Cerebellar cortex (tissue), 1 donor: ENCODE measurements around the gene POP7.

Source experiments
- DNase-seq: peaks from one replicate; pipeline ENCODE4 v3.0.0-alpha.2; 2015; ENCODE audit warnings: low spot score

POP7 gene

DNA sequence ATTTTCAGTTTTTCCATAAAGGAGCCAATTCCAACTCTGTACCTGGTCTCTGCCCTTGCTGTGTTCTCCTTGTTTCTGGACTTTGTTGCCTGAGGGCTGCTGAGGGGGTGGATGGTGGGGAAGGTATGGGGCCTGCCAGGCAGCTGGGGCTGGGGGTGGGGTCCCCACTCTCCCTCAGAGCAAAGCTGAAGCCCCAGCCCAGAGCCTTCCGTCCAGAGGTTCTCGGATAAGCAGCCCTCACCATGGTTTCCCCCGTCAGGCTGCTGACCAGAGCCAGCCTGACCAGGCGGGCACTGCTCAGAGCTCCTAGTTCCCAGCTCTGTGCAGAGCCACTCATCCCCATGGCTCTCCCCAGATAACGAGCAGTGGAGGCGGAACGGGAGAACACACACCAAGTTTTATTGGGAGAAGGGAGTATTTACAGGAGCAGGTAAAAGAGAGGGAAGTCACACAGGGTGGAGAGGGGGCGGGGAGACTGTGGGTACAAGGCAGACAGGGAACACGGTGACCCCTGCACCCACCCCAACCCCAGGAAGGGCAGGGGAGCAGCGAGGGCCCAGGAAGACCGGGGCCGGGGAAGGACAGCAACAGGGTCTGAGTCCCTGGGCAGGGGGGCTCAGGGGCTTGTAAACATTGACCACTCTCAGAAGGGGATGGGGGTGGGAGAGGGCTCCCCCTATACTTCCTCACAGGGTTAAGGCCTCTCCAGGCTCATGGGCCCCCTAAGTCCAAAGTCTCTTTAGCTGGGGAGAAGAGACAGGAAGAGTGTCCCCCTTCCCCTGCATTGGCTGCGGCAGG, 26.6 kb upstream of the POP7 start:
- no peak for DNase-seq

DNA sequence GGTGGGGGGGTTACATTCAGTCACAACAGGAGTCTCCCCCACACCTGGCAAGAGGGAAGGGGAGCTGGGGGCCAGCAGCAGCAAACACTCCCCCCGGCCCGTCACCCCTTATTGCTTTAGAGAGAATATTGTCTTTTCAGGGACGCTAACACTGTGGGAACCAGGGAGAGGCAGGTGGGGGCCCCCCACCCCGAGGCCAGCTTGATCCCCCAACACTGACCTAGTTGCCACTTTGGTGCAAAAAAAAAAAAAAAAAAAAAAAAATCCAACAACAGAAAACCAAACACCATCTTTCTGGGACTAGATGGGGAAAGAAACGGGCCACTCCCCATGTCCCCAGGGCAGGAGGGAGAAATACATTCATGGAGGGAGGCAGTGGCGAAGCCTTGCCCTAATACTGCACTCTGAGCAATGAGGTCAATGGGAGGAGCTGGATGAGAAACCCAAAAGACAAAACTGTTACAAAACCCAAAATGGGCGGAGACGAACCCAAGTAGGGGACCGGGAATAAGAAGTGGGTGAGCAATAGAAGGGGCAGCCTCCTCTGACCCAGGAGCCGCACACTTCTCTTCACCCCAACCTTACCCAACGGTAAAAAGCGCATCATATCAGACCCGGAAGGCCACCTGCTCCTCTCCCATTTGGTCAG, 25.9 kb upstream of the POP7 start:
- peak; percentile 52 for DNase-seq

DNA sequence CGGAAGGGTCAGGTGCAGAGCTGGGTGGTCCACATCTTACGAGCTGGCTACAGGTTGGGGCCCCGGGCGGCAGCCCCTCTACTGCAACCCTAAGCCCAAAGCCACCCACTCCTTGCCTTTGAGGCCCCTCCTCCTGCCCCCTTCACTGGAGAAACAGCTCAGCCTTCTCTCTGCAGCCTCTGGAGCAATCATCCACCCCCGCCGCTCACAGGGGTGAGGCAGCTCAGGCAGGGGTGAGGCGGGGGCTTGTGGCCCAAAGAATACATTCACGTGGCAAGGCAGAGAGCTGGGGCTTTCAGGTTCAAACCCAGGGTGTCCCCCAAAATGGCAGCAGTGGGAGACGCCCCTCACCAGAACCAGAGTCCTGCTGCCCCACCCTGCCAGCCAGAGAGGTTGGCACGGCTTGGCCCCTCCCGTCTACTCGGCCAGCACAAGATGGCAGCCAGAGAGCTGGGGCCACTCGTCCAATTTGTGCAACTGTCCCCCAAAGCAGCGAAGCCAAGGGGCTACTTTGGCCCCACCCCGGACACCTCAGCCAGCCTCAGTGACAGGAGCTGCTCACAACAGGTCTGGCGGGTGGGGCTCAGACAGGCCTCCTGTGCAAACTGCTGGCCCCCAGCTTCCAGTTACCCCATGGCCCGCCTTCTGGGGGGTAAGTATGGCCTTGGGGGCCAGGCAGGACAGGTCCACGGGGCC, 25.2 kb upstream of the POP7 start:
- DNase-seq: no peak

DNA sequence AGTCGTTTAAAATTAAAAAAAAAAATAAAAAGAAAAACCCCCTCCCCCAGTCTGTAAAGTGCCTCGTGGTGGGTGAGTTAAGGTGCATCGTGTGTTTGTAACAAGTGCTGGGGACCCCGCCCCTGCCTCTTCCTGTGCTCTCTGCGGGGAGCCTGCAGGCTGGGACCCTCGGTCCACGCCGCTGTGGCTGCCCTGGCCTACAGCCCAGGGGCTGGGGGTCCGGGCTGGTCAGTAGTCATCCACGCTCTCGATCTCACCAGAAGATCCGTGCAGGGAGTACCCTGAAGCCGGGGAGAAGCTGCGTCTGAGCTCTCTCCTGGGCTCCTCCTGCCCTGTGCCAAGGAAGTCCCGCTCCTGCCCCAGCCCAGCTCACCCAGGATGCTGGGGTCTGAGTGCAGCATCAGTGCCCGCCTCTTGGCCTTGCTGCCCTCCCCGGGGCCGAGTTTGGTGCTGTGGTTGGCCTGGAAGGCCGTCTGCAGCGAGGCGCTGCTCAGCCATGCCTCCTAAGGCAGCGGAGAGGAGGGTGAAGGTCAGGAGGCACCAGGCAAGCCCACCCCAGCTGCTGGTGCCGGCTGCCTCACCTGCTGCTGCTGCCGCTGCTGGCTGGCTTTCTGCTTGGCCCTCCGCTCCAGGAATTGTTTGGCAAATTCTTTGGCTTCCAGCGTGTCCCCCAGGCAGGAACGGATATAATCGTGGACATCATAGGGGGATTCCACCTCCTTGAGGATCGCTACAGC, 24.3 kb upstream of the POP7 start:
- no peak for DNase-seq

DNA sequence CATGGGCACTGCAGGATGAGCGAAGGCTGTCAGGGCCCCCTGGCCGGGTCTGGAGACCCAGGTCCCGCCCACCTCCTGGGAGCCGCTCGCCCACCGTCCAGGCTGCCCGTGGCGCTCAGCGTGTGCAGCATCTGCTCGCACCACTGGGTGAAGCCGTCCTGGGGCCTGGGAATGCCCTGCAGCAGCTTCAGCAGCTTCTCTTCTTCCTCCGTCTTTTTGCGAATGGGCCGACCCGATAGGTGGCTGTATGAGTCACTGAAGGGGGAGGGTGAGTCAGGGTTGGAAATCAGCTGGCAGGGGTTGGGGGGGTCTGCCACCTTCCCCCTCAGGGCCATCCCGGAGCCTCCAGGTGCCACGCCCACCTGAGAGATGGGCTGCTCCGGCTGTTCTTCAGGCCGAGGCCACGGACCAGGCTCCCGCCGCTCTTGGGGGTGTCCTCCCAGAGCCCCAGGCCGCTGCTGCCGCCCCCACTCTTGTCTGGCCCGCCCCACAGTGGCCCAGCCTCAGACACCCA, 23.6 kb upstream of the POP7 start:
- DNase-seq: no peak

DNA sequence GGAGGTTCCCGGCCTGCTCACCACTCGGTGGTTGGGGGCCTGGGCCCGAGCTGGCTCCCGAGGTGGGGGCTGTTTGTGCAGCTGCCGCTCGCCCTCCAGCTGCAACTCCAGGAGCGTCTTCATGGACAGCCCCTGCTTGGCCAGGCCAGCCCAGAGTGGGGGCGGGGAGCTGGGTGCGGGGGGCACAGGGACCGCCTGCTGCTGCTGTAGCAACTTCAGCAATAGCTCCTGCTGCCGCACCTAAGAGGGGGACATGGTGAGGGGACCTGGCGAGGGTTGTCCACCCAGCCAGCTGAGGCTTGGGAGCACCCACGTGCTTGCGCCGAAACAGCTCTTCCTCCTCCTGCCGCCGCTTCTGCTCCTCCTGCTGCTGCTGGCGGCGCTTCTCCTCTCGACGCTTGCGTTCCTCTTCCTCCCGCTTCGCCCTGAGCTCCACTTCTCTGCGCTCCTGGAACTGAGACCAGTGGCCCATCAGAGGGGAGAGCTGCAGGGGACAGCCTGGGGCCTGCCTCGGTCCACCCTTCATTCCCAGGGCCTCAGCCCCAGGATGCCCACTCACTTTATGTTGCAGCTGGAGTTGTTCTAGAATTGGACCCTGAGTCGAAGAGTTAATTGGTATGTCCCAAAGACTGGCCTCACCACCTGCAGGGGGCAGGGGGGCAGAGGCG, 22.8 kb upstream of the POP7 start:
- DNase-seq: no peak

DNA sequence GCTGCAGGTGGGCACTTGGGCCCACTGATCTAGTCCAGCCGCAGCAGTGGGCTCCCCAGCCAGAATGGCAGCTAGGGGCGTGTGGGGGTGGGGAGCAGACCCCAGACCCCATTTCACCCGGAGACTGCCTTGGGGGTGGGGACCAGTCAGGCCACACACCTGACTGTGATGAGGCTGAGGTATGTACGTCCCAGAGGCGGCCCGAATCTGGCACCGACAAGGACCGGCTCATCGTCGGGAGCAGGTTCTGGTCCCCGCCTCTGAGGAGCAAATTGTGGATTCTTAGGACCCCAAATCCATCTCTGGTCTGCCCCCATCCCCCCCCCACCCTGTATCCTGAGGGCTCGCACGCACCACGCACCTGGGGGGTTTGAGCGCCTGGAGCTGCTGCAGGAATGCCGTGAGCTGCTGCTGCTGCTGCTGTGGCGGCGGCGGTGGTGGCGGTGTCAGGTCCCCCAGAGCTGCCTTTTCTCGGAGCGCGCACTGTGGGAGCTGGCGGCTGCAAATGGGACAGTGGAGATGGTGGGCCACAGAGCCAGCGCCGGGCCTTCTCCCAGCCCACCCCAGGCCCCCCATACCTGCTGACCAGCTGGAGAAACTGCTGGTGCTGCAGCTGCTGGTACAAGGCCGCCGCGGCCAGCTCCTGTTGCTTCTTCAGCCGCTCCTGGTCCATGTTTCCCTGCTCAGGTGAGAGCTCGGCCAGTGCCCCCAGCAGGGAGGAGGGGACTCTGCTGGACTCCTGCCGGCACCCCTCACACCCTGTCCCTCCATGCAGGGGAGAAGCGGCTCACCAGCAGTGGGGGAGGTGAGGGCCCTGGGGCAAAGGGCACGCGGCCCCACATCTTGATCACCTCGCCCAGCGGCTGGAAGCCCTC, 22.0 kb upstream of the POP7 start:
- DNase-seq: no peak

DNA sequence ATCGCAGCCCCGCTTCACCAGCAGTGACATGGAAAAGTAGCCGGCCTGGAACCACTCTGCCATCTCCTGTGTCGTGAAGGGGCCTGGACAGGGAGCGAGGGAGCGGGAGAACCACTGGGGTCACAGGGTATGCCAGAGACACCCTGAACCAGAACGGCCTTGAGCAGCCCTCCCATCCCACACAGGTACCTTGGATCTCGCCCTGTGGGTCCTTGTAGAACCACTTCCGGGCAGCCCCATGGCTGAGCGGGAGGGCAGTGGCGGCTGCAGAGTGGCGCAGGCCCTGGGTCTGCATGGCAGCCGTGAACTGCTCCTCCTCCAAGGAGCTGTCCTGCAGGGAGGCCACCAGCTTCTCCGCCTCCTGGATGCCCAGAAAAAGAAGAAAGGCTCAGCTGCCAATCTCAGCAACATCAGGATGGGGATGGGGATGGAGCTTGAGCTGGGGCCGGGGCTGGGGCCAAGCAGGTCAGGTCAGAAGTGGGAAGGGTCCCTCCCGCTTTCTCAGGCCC, 21.3 kb upstream of the POP7 start:
- DNase-seq: no peak

DNA sequence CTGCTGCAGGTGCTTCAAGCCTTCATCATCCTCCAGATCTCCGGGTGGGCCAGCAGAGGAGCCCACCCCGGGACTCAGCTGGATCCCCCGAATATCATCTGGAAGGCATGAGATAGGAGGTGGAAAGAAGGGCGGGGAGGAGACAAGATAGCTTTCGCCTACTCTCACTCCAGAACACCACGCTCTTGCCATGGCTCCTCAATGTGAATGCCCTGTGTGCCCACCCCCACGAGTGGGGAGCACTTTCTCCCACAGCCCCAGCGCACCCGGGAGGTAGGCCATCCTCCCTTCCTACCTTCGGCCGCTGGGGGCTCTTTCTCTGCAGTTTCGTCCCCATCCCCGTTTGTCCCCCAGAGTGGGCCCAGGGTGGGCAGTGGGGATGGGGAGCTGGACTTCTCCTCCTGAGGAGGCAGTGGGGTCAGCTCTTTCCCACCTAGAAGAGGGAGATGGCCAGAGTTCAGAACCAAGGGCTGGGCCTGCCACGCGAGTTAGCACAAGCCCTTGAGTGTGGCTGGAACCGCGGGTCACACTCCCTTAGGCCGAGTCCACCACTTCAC, 20.8 kb upstream of the POP7 start:
- DNase-seq: no peak

DNA sequence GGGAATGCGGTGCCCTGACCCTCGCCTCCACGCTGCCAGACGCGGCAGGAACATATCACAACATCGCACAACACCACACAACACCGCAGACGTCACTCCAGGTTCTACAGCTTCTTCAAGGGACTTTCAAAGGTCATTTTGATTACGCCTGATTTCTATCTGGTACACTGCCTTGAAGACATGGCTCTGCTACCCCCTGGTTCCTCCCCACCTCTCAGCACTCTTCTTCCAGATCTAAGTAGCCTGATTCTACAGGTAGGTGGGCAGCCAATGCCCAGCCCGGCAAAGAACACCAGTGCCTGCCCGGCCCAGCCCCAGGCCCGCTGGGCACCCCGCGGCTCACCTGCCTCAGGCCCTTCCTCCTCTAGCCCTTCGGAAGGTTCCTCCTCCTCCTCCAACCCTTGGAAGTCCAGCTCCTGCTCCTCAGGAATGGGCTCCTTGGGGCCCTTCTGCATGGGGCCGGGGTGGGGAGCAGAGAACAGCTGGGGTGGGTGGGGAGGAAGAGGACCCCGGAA, 20.2 kb upstream of the POP7 start:
- no peak for DNase-seq

DNA sequence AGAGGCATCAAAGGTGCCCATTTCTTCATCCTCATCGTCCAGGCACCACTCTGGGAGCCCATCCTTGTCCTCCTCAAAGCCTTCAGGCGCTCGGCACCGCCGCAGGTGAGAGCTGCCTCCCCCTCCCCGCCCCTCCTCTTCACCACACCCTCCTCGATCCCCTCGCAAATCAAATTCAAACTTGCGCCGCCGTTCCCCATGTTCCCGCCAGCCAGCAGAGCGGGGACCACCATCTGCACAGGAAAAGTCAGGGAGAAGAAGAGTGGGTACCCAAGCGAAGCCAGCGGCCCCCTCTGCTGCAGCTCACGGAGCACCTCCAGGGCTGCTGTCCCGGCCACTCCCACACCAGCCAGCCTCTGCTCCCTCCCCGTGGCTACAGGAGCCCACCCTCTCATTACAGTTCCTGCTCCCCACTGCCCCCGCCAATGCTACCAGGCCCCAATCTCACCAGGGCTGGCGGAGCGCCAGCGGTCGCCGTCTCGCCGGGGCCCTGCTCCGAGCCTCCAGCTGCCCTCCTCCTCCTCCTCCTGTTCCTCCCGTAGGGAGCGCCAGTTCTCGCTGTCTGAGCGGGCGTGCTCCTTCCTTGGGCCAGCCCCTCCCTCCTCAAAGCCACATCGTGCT, 19.6 kb upstream of the POP7 start:
- DNase-seq: no peak

DNA sequence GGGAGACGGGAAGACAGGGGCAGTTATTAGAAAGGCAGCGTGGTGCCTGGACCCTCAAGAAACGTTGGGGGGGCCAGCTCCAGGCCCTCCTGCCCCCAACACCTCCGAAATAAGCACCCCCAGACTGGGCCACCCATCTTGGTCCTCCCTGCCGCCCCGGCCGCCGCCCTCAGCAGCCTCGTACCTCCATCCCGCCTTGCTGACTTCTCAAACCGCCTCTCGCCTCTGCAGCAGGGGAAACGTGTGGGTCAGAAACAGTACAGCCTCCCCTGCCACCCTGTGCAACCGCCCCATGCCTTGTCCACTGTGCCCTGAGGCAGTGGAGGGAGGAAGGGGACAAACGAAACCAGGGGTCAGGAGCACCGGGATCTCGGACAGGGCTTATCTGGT, 19.1 kb upstream of the POP7 start:
- no peak for DNase-seq

DNA sequence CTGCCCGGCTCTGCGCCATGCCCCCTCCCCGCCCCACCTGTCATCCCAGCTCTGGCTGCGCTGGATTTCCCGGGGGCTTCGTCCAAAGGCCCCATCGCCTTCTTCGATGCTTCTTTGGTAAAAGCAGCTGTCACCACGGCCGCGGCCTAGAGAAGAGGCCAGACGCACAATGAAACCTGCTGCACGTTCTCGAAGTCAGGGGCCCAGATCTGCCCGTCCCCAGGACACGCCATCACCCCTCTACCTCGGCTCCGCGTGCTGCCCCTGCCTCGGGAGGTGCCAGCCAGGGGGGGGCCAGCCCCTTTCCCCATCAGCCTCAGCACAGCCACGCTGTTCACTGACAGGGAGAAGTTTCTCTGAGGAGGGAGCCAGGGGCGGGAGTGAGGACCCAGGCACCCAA, 18.7 kb upstream of the POP7 start:
- DNase-seq: no peak

DNA sequence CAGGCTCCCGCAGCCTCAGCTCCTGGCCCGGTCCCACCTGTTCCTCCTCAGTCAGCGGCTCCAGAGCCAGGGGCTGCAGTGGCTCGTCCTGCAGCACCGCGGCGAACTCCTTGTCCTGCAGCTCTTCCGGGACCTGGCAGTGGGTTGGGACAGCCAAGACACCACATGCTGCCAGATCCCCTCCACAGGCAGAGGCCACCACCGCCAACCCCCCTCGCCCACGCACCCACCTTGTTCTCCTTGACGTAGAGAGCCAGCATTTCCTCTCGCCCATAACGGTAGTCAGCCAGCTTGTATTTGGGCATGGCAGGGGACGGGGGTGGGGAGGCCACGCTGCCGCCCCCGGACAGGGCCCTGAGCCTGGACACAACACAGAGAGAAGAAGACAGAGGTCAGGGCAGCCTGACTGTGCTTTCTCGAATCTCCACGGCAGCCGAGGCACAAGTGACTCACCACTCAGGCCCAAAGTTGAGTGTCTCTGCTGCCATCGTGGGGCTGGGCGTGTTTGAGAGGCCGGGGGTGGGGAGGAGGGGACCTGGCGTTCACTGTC, 18.1 kb upstream of the POP7 start:
- no peak for DNase-seq

DNA sequence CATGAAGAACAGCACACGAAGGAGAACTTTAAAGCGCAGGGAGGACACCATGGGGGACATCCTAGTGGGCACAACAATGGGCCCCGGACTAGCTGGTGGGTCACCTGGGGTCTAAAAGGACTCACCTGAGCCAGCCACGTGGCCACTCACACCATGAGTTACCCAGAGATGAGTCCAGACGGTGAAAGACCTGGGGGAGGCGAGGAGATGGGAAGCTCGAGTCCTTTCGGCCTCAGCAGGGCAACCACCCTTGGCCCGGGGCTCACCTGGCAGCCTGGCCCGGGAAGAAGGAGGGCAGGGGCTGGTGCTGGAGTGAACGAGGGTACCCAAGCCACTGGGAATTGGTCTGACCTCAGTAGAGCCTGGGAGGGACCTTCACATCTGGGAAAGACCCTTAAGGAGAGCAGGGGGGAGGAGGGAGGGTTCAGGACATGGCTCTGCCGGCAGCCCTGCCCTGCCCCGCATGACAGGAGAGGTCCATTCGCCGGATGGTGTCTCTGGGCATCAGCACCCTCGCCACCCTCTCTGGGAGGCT, 17.5 kb upstream of the POP7 start:
- DNase-seq: no peak

DNA sequence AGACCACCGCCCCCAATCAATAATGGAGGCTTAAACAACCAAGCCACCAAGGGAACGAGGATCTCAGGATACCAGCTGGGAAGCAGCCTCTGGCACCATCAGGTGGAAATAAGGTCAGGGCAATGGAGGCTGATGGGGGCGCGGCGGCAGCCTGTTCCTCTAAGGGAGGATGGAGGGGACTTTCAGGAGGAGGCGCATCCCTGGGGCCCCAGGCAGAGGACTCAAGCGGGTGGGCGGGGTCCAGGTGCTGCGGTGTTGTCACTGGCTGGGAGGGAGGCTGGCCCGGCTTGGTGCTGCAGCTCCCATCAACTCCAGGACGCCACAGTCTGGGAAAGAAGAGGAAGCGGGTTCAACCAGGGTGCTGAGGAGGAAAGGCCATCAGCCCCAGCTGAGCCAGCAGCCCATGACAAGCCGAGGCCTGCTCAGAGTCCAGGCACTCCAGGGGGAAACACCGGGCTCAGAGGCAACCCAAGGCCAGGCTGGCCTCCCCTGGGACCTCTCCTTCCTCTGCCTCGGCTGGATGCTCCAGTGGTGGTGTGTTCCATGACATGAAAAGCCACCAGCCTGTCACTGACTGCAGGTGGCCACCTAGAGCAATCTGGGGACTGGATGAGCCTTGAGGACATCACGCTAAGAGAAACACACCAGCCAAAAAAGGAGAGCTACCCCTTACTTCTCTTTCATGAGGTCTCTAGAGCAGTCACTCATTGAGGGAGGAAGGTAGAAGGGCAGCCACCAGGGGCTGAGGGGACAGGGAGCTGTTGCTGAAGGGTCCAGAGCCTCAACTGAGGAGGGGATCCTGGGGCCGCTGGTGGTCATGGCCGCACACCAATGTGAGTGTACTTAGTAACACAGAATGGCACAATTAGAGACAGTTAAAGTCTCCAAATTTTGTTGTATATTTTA, 16.4 kb upstream of the POP7 start:
- no peak for DNase-seq

DNA sequence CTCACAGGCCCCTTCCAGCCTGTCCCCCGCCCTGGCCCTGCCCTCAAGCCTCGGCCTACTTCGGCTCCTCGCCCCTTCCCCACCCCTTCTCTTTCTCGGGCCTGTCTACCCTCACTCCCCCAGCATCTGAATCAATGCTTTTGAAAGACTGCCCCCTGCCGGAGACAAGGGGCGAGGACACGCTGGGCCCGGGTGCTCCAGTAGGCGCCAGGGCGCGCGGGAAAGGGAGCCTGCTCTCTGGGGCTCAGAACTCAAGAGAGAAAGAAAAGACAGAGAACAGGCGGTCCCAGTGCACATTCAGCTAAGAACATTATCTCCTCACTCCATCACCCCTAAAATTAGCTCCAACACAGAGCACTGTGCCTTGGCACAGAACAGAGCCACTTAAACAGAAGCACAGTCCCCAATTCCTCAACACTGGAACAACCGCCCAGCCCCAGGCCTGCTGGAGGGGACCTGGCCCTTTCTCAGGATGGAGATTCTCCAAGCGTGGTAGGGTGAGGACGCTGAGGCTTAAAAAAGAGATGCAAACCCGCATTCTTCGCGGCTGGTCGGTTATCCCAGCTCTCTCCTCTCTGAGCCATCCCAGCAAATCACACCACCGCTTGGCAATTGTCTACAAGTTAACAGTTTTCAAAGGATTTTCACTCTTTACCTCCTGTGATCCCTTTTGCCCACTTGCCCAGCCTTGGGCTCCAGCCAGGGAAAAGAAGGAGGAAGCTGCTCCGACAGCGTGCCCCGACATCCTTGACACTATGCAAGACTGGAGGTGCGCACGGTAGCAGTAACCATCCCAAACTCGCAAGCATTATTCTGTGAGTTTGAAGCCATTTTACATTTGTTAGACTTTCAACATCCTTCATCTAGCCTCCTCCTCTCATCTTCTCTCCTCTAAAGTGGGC, 14.0 kb upstream of the POP7 start:
- DNase-seq: peak; percentile 85
